Activated CD4-positive, CD25-positive, alpha-beta regulatory T cell treated with anti-CD3 and anti-CD28 coated beads, Interleukin-2, amount 50 U/mL, for 16 hours (primary cell): ENCODE measurements around the gene FANCC.

Experiments
- DNase-seq: peaks from one replicate; pipeline ENCODE4 v3.0.0-alpha.2; 2020; ENCODE audit warnings: low read depth, low spot score

The FANCC gene

GRCh38 chr9:95087659-95088242, 229.8 kb downstream of the FANCC start:
- DNase-seq: no peak

- DNase-seq: no peak
Observed at GRCh38 chr9:95086564-95086955, 230.9 kb downstream of the FANCC start.

DNA sequence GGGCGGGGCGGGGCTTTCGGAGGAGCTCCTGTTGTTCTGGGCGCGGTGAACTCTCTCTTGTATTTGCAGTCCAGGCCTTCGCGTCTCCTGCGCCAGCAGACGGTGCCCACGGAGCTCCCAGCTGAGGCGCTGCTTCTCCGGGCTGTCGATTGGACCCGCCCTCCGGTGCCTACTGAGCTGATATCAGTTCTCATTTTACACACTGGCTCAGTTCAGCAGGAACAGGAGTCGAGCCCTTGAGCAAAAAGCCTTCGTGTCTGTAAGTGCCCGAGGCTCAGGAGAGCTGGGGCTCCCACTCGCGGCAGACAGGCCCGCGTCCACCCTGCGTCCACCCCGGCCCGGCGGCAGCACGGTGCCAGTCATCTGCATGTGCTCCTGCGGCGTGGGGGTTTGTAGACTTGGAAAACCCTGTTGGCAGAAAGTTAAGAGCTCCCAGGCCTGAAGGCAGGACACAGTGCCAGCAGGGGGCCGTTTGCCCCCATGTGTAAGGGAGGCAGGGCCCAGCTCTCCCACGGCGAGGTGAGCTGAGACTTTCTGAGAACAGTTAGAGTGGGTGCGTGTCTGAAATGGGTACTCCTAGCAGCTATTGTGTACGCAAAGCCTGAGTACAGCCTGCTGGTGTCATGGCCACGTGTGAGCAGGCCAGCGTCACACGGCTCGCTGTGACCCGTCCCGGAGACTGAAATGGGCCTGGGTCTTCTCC, 231.5 kb downstream of the FANCC start:
- no peak for DNase-seq

- DNase-seq: no peak
Observed at GRCh38 chr9:95085036-95085770, 232.3 kb downstream of the FANCC start.

- no peak for DNase-seq
Observed at GRCh38 chr9:95084254-95084934, 233.1 kb downstream of the FANCC start.

- DNase-seq: no peak
Observed at GRCh38 chr9:95083086-95083768, 234.3 kb downstream of the FANCC start.

DNA sequence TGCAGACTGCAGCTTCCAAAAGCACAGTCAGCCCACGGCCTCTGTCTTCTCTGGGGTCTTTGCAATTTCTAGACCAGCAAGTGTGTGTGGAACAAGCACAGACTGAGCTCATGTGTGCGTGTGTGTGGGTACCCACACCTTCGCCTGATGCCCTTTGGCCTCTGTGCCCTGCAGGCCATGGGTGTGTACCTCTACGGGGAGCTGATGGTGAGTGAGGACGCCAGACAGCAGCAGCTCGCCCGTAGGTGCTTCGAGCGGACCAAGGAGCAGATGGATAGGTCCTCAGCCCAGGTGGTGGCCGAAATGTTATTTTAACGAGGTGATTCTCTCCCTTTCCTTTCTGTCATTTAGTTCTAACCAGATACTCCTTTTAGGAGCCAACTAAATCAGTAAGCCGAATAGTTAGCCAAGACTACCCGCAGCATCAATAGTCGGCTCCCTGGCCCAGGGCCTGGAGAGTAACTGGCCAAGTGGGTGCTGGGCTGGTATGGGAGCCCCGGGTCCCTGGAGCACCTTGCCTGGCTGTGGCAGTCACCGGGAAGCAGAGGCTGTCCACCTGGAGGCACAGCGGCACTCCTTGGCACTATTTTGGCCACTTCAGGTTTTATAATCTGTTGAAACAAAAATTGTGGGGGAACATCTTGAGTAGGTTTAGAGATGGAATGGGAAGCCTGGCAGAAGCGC, 235.0 kb downstream of the FANCC start:
- DNase-seq: no peak

DNA sequence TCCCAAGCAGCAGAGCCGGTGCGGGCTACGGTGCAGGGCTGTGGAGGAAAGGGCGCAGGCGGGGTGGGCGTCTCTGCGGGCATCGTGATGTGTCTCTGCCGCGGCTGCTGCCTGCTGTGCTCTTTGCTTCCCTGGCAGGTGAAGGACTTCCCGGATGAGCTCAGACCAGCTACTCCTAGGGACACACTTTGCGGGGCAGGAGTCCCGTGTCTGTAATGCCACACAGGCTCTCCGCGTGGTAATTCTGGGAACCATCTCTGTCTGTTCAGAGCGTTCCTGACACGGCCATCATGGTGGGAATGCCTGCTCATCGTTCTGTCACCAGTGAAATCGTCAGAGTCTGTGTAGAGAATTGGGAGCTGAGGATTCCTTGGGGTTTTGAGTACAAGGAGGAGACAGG, 235.5 kb downstream of the FANCC start:
- DNase-seq: no peak

- DNase-seq: no peak
Observed at GRCh38 chr9:95080961-95081647, 236.4 kb downstream of the FANCC start.

GRCh38 chr9:95079461-95079860, 238.0 kb downstream of the FANCC start:
- DNase-seq: no peak

DNA sequence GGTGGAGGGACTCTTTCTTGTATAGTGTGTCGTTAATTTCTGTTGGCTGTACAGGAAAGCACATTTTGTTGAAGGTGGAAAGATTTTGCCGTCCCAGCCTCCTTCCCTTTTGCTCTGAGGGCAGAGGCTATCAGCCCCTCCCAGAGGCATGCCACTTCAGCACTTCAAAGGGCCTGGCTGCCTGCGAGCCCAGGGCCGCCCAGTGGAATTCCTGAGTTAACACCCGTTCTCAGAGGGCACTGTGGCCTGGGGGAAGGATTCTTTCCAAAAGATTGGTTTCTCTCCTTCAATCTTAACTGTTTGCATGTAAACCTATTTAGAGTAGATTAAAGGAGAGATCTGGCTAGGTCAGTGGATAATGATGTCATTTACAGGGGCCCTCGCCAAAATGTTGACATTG, 238.6 kb downstream of the FANCC start:
- DNase-seq: no peak

DNA sequence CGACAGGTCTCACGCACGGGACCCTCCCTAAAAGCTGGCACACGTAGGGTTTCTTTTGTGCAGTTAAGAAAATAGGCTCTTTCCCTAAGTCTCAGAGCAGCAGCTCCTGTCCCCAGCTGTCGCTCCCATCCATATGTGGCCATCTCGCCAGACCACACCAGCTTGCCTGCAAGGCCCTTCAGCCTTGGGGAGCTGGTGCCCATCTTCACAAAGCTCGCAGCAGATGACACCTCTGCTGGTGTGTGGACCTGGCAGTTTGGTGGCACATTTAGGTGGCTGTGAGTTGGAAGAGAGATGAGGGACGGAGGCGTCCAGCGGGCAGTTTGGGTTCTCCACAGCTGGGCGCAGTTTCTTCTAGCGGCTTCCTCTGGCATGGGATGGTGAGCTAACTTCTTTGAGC, 239.0 kb downstream of the FANCC start:
- DNase-seq: no peak

- no peak for DNase-seq
Observed at GRCh38 chr9:95077766-95078370, 239.6 kb downstream of the FANCC start.

GRCh38 chr9:95077053-95077765, 240.3 kb downstream of the FANCC start:
- no peak for DNase-seq

- DNase-seq: no peak
Observed at GRCh38 chr9:95076696-95077052, 240.8 kb downstream of the FANCC start.

DNA sequence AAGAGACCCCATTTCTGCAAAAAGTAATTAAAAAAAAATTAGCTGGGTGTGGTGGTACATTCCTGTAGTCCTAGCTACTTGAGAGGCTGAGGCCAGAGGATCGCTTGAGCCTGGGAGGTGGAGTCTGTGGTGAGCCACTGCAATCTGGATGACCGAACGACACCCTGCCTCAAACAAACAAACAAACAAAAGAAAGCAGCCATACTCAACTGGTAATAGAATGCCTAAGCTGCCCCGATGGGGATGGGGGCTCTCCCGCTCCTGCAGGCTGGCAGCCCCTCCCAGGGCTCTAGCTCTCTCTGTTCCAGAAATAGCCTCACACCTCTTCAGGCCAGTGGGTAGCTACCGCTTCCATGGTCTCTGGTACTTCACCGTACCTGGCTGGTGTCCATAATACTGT, 241.8 kb downstream of the FANCC start:
- no peak for DNase-seq

DNA sequence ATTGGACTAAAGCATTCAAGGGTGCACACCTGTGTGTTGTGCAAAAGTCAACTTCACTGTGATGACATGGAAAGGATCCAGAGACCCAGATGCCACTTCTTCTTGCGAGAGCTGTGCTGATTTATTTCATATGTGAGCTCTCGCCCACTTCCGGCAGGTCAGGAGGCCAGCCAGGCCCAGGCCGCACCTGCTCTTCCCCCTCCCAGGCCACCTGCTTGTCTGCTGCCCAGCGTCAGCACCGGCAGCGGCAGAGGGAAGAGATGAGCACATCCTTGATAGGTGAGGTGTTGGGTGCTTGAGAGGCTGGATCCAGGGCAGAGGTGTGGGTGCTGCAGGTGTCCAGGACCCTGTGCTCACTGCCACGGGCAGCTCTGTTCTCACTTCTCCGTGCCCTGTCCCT, 242.9 kb downstream of the FANCC start:
- DNase-seq: no peak

DNA sequence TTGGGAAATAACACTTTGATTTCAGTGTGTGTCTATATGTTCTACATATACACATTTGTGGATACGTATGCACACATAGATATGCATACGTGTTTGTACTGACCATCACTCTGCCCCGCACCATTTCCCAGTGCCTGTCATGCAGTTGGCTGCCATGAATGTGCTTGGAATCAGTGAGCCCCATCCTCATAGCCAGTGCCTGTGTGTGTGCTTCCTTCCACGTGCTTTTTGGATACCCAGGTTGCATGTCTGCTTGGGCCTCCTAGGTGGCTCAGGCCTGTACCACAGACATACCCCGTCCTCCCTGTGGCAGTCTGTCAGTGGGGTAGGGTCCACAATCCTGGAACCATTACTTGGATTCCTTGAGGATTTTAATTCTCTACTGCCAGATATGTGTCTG, 243.6 kb downstream of the FANCC start:
- DNase-seq: no peak

- no peak for DNase-seq
Observed at GRCh38 chr9:95073042-95073607, 244.4 kb downstream of the FANCC start.
